ENCODE measurements around the gene CNTN6.
"Not testable (repeated sequence)": the region's sequence is repeated elsewhere in the genome, so short reads cannot be mapped to it uniquely, and the experiment has no call there.

The CNTN6 gene

GRCh38 chr3:1272546-1273265, 179.9 kb downstream of the CNTN6 start:
- in situ Hi-C loops (cut with MboI; ENCODE audit: low sequenced_read_pairs), result no loop called here

GRCh38 chr3:1275495-1275894, 182.7 kb downstream of the CNTN6 start:
- in situ Hi-C loops (cut with MboI; ENCODE audit: low sequenced_read_pairs), result no loop called here

- in situ Hi-C loops (cut with MboI; ENCODE audit: low sequenced_read_pairs), result no loop called here
These were observed 195.0 kb downstream of the CNTN6 start for GRCh38 chr3:1287815-1288214.

GRCh38 chr3:1288805-1289494, 196.1 kb downstream of the CNTN6 start:
- in situ Hi-C loops (cut with MboI; ENCODE audit: low sequenced_read_pairs), result no loop called here

GRCh38 chr3:1292571-1293071, 199.8 kb downstream of the CNTN6 start:
- in situ Hi-C loops (cut with MboI; ENCODE audit: low sequenced_read_pairs), result no loop called here

GRCh38 chr3:1294586-1294985, 201.8 kb downstream of the CNTN6 start:
- in situ Hi-C loops (cut with MboI; ENCODE audit: low sequenced_read_pairs), result no loop called here

GRCh38 chr3:1318296-1319005, 225.6 kb downstream of the CNTN6 start:
- in situ Hi-C loops (cut with MboI; ENCODE audit: low sequenced_read_pairs), result no loop called here

GRCh38 chr3:1326546-1326945, 233.7 kb downstream of the CNTN6 start:
- in situ Hi-C loops (cut with MboI; ENCODE audit: low sequenced_read_pairs), result no loop called here

GRCh38 chr3:1330107-1330506, 237.3 kb downstream of the CNTN6 start:
- in situ Hi-C loops (cut with MboI; ENCODE audit: low sequenced_read_pairs), result no loop called here

- in situ Hi-C loops (cut with MboI; ENCODE audit: low sequenced_read_pairs), result no loop called here
These were observed 253.6 kb downstream of the CNTN6 start for GRCh38 chr3:1346386-1346785.

- in situ Hi-C loops (cut with MboI; ENCODE audit: low sequenced_read_pairs), result no loop called here
These were observed 255.7 kb downstream of the CNTN6 start for GRCh38 chr3:1348547-1348946.

GRCh38 chr3:1350885-1351284, 258.1 kb downstream of the CNTN6 start:
- in situ Hi-C loops (cut with MboI; ENCODE audit: low sequenced_read_pairs), result no loop called here

GRCh38 chr3:1355691-1356090, 262.9 kb downstream of the CNTN6 start:
- in situ Hi-C loops (cut with MboI; ENCODE audit: low sequenced_read_pairs), result no loop called here

- in situ Hi-C loops (cut with MboI; ENCODE audit: low sequenced_read_pairs), result no loop called here
These were observed 263.3 kb downstream of the CNTN6 start for GRCh38 chr3:1356101-1356500.

GRCh38 chr3:1365528-1365927, 272.7 kb downstream of the CNTN6 start:
- in situ Hi-C loops (cut with MboI; ENCODE audit: low sequenced_read_pairs), result no loop called here

- in situ Hi-C loops (cut with MboI; ENCODE audit: low sequenced_read_pairs), result no loop called here
These were observed 281.6 kb downstream of the CNTN6 start for GRCh38 chr3:1374471-1374870.

GRCh38 chr3:1375145-1375544, 282.3 kb downstream of the CNTN6 start:
- in situ Hi-C loops (cut with MboI; ENCODE audit: low sequenced_read_pairs), result no loop called here

- in situ Hi-C loops (cut with MboI; ENCODE audit: low sequenced_read_pairs), result no loop called here
These were observed 288.3 kb downstream of the CNTN6 start for GRCh38 chr3:1380926-1381646.

- in situ Hi-C loops (cut with MboI; ENCODE audit: low sequenced_read_pairs), result no loop called here
These were observed 288.8 kb downstream of the CNTN6 start for GRCh38 chr3:1381647-1382036.

GRCh38 chr3:1387396-1387905, 294.6 kb downstream of the CNTN6 start:
- in situ Hi-C loops (cut with MboI; ENCODE audit: low sequenced_read_pairs), result not testable (repeated sequence)

- in situ Hi-C loops (cut with MboI; ENCODE audit: low sequenced_read_pairs), result no loop called here
These were observed 301.4 kb downstream of the CNTN6 start for GRCh38 chr3:1394188-1394587.
